Measurements from ENCODE around the gene PRSS27. TPM values are rescaled to one million over a fixed set of nuclear protein-coding genes. Genes with fewer than 3 reads are reported as not detected.

PRSS27 gene
- polyA plus RNA-seq, 1 of the 3 experiments (the other 2 are of a cell fraction), result 7.7 TPM

- Histone ChIP-seq H3K4me2 (no peak overlapping the region), H3K27me3 (ENCODE audit: insufficient read depth) (no peaks in the 10 kb centered on the region), H2AFZ (ENCODE audit: low read depth) (no peak overlapping the region), H3K4me1 (ENCODE audit: control insufficient read depth in 1 of 2, insufficient read depth in 2 of 2, low read depth in 1 of 2, low read length in 1 of 2) (no peaks in the 10 kb centered on the region), H3K79me2 (ENCODE audit: insufficient read depth) (0 out of 2 replicates have a peak, but pooled peaks cover 4% of the 10 kb centered on the region), H4K20me1 (ENCODE audit: insufficient read depth) (no peaks in the 10 kb centered on the region), H3K27ac (ENCODE audit: low read depth in 2 of 2, low read length in 1 of 2) (no peak overlapping the region), H3F3A (replicated peaks; ENCODE audit: insufficient read depth) (no peaks in the 10 kb centered on the region), H3K9me3 (no peaks in the 10 kb centered on the region), H3K9me2 (no peaks in the 10 kb centered on the region), H3K36me3 (replicated peaks in 1 of 2; ENCODE audit: control insufficient read depth in 1 of 2, insufficient read depth in 2 of 2, low read length in 1 of 2) (peaks cover 0 to 76% of the 10 kb centered on the region in 2 experiments), H3K4me3 (ENCODE audit: low read depth in 2 of 2, low read length in 1 of 2) (no peak overlapping the region), H3K9ac (no peak overlapping the region)
- DNase-seq, result no peak
- ChIA-PET CTCF (interaction anchor here (0.5 to 1.5 kb wide), 2 partner anchors 120 to 1241 kb away, joined by 3 read pairs; no protein-coding TSS in a partner anchor), POLR2A (interaction anchor here (0.9 kb wide), 1 partner anchor 21 kb away, joined by 3 read pairs; the partner anchor contains the start of gene KCTD5)
- 92% methylated on average over 17 of the region's 28 CpGs for WGBS (ENCODE audit: low lambda C conversion rate)
- TF ChIP-seq EZH2phosphoT487 (IDR thresholded peaks at IDR 0.05; ENCODE audit: borderline replicate concordance, low read depth), result no peak
- TF ChIP-seq USF1 (IDR thresholded peaks at IDR 0.05; ENCODE audit: borderline replicate concordance, low read depth), result no peak
- TF ChIP-seq TEAD4 (IDR thresholded peaks at IDR 0.05; ENCODE audit: borderline replicate concordance, insufficient read depth), result no peak
- no peak for TF ChIP-seq ZBTB33 (IDR thresholded peaks at IDR 0.05; ENCODE audit: borderline replicate concordance, low read depth)
- TF ChIP-seq FOSL2 (IDR thresholded peaks at IDR 0.05; ENCODE audit: borderline replicate concordance, low read depth), result no peak
- no peak for TF ChIP-seq GATA2 (CRISPR knock-in tag; IDR thresholded peaks at IDR 0.05)
- TF ChIP-seq USF2 (IDR thresholded peaks at IDR 0.05; ENCODE audit: borderline replicate concordance, low read depth, low read length), result no peak
- TF ChIP-seq RFX5 (IDR thresholded peaks at IDR 0.05; ENCODE audit: low read length), result no peak
- no peak for TF ChIP-seq RCOR1 (IDR thresholded peaks at IDR 0.05; ENCODE audit: low read length)
- no peak for TF ChIP-seq GABPA (IDR thresholded peaks at IDR 0.05; ENCODE audit: low read depth)
- no peak for TF ChIP-seq TCF12 (IDR thresholded peaks at IDR 0.05)
- no peak for TF ChIP-seq REST (IDR thresholded peaks at IDR 0.05; ENCODE audit: low read depth, low read length)
- TF ChIP-seq MAX (IDR thresholded peaks at IDR 0.05; ENCODE audit: low read depth), result no peak
- no peak for TF ChIP-seq ELF1 (IDR thresholded peaks at IDR 0.05)
- TF ChIP-seq POLR2AphosphoS5 (IDR thresholded peaks at IDR 0.05; ENCODE audit: low read depth, low read length), result no peak
- TF ChIP-seq SMC3 (IDR thresholded peaks at IDR 0.05; ENCODE audit: low read depth, low read length), result no peak
- no peak for TF ChIP-seq NFIC (IDR thresholded peaks at IDR 0.05; ENCODE audit: borderline replicate concordance)
- TF ChIP-seq SIN3A (IDR thresholded peaks at IDR 0.05; ENCODE audit: borderline replicate concordance, low read depth, low read length), result no peak
- TF ChIP-seq JUND (IDR thresholded peaks at IDR 0.05), result no peak
These were observed 16.9 kb downstream of the PRSS27 start for GRCh38 chr16:2702871-2703745.
